Caki2 (cell line): Measurements from ENCODE around the gene SCFD2. TPM values are rescaled to one million over a fixed set of nuclear protein-coding genes. Genes with fewer than 3 reads are reported as not detected.
"Not testable (repeated sequence)": the region's sequence is repeated elsewhere in the genome, so short reads cannot be mapped to it uniquely, and the experiment has no call there.

ENCODE experiments used
- DNase-seq: peaks from one replicate; pipeline ENCODE4 v3.0.0-alpha.2; 2015; ENCODE audit warnings: low read depth
- in situ Hi-C: cut with HindIII; loops from 2 replicates; pipeline ENCODE4 v1.10.0; 2016; ENCODE audit warnings: low sequenced_read_pairs, low pct_unique_long_range_greater_than_20kb, mixed read lengths
- total RNA-seq: library from RNA; depleted of rRNA; stranded (reverse); fragments of >200 nt; shearing (Covaris generic); gene quantifications from 2 replicates; pipeline ENCODE4 v1.2.3, GENCODE V29; 2014; ENCODE audit warnings: low replicate concordance

Gene SCFD2
- total RNA-seq, 1 experiment from 2014 or later, result 19.0 TPM

DNA sequence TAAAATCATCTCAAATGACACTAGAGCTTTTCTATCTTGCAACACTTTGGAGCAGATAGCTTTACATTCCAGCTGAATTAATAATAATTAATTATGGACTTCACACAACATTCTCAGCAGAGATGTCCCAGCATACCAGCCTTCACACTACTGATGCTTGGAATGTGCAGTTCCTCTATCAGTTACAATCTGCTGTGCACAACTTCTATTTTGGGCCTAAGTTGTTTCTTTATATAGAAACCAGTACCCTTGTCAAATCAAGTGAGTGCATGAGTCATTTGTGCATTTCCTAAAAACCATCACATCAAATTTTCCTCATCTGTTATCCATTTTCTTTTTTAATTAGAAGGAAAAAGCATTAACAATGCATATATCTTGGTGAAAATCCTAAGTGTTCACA lies 512.5 kb downstream of the SCFD2 start:
- in situ Hi-C loops, result no loop called here
- DNase-seq, result no peak

DNA sequence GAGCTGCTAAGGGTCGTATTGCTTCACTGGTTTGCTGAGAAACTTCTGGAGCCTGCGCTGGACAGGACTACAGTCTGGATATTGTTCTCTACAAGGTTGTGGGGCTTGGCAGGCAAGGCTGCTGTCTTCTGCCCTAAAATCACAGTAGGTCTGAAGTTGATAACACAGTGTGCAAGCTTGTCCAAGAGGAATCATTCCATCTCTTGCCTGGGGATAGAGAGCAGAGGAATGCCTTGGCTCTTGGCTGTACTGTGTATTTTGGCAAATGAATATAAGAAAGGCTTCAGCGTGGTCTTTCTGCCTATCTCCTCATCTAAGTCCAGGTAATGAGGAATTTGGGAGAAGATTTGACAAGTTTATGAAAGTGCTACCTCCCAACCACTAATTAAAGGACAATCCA lies 513.1 kb downstream of the SCFD2 start:
- DNase-seq, result no peak
- in situ Hi-C loops, result no loop called here

DNA sequence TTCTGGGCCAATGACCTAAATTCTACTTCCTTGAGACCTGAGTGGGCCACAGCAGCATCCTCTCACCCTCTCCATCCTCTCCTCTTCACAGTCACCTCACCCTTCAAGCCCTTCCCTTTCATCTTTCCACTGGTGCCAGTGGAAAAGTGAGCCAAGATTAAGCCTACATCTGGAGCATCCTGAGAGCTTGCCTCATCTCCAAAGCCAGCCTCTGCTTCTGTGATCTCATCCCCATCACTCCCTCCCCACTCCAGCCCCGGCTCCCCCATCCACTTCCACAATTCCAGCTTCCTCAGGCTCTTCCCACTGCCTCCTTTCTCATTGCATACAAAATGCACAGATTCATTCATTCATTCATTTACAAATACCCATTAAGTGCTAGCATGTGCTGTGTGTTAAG lies 513.8 kb downstream of the SCFD2 start:
- in situ Hi-C loops, result no loop called here
- no peak for DNase-seq

DNA sequence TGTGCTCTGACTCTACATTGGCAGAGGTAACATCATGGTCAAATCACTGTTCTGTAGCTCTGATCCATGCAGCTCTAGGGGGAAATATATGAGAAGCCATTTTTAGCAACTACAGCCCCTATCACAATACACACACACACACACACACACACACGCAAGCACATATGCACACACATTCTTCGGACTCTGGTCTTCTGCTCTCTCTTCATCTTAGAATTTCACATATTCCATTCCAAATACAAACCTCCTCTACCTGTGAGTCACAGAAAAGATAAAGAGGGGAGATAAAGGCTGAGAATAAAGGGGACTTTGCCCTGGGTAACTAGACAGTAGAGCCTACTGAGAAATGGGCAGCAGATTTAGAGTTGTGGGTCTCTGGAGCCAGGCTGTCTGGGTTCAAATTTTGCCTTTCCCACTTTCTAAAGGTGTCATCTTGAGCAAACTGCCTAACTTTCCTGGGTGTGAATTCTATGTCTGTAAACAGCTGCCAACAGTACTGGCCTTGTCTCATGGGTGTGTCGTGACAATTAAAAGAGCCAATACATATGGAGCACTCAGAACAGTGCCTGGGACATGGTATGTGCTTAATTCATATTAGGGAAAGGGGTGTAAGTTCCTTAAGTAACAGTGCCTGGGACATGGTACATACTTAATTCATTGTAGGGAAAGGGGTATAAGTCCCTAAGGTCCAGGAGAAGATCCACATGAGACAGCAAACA lies 515.3 kb downstream of the SCFD2 start:
- DNase-seq, result no peak
- in situ Hi-C loops, result no loop called here

DNA sequence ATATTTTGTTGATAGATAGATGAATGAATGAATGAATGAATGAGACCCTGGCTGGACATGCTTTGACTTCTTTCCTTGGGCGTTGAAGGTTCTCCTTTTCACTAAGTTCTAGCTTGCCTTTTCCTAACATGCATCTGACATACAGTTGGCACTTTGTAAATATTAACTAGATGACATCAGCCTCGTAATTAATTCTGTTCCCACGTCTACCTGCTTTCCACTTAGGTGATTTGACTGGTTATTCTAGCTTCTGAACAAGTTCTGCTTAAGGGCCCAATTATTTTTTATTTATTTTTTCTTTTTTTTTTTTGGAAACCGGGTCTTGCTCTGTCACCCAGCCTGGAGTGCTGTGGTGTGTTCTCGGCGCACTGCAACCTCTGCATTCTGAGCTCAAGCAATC lies 517.6 kb downstream of the SCFD2 start:
- no peak for DNase-seq
- in situ Hi-C loops, result no loop called here

DNA sequence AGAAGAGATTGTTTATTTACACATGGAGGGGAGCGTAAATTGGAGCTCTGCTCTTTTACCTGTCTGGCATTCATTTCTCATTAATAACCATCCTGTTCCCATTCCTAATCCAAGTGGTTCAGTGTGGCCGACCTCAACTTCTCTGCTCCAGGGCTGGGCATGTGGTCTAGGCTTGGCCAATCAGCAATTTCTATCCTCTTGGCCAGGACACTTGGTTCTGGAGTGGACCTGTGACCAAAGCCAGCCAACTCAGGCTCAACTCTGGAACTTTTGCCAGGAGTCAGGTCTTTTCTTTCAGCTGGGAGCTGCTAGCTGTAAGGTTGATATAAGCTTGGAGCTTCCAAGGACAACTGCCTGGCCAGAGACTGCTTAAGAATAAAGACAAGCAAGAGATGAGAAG lies 519.4 kb downstream of the SCFD2 start:
- in situ Hi-C loops, result no loop called here
- no peak for DNase-seq

DNA sequence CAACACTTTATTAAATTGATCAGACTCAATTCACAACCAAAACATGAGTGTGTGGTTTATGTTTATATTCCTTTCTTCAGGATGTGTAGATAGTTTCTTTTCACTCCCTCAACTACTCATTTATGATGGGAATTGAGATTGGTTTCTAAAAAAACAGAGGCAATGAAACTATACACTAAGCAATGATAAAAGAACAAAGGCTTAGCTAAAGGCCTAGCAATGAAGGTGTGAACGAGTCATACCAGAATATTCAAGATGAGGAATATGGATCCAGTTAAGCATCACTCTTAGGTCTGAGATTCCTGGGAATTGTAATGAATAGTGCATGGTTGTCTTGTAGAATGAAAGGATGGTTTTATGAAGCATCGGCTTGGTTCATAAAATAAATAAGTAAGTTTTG lies 521.3 kb downstream of the SCFD2 start:
- in situ Hi-C loops, result no loop called here
- no peak for DNase-seq

DNA sequence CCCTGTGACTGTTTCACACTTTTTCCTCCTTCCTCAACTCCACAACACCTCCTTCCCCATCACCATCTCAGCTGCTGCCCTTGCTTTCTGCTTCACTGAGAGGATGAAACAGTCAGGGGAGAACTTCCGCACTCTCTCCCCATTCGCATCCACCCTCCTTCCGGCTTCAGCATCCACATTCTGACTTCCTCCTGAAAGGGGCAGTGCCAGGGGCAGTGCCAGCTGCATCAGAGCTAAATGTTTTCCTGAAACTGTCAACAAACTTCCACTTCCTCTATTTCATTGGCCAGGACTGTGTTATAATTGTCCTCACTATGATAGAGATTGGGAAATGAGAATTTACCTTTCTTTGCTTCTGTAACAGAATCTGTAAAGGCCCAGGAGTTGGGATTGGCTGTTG lies 521.9 kb downstream of the SCFD2 start:
- in situ Hi-C loops, result no loop called here

DNA sequence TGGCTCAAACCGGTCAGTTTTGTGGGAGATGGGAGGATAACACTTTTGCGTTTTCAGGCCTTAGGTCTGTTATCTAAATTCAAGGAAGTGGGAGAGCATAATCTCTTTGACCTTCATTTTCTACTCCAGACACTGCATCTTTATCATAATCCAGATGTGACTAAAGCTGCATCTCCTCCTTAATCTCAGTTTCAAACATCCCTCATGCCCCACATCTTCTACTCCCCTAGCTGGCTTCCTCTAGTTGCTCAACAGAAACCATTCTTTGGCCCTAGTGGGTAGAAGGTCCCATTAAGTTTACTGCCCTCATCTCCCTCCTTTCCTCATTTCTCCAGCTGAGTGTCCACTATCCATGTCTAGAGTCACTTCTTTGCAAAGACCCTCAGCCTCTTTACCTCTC lies 522.5 kb downstream of the SCFD2 start:
- DNase-seq, result no peak
- in situ Hi-C loops, result no loop called here

More for the DNA sequence above, 521.9 kb downstream of the SCFD2 start:
- DNase-seq, result no peak

DNA sequence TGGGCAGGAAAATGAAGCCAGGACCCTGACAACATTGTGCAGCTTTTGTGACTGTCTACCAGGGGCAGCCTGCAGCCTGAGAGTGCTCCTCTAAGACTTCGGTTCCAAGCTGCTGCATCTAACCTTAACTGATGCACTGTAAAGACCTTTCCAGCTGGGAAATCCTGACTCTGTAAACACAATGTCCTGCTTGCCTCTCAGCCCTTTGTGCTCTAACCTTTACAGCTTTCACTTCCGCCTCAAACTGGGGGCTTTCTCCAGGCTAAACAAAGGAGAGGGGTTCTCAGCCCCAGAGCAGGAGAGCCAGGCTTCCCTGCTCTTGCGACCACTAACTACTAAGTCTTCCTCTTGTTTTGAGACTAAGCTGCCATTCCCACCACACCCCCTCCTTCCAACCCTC lies 523.1 kb downstream of the SCFD2 start:
- in situ Hi-C loops, result no loop called here
- DNase-seq, result no peak

DNA sequence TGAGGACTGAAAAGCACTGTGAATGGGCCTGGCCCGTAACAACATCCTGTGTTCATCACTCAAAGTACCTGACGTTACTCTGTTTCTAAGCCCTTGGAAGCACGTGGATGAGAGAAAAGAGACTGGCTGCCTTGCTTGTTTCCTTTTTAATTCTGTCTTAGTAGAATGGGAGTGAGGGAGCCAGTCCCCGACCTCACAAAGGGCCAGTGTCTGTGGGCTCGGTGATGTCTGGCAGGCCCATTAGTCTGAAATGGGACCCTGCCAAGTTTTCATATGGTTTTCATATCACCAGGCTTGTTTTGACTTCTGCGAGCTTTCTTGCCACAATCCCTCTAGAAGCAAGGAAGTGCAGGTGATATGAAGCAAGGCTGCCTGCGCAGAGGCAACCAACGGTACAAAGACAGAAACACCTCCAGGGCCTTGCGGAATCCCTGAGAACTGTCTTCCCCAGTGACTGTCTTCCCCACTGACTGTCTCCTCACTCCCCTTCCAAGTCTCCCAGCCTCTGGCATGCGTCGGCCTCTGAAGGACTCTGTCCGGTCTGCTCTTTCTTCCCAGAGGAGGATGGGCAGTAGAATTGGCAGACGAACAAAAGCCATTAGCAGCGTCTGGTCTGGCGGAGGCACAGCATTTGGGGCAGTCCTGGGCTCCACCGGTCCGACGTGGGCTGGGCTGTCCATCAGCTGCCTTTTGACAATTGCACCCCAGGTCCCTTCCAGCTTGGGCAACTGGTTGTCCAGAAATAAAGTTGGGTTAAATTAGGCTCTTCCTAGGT lies 524.0 kb downstream of the SCFD2 start:
- in situ Hi-C loops, result no loop called here
- DNase-seq, result no peak

DNA sequence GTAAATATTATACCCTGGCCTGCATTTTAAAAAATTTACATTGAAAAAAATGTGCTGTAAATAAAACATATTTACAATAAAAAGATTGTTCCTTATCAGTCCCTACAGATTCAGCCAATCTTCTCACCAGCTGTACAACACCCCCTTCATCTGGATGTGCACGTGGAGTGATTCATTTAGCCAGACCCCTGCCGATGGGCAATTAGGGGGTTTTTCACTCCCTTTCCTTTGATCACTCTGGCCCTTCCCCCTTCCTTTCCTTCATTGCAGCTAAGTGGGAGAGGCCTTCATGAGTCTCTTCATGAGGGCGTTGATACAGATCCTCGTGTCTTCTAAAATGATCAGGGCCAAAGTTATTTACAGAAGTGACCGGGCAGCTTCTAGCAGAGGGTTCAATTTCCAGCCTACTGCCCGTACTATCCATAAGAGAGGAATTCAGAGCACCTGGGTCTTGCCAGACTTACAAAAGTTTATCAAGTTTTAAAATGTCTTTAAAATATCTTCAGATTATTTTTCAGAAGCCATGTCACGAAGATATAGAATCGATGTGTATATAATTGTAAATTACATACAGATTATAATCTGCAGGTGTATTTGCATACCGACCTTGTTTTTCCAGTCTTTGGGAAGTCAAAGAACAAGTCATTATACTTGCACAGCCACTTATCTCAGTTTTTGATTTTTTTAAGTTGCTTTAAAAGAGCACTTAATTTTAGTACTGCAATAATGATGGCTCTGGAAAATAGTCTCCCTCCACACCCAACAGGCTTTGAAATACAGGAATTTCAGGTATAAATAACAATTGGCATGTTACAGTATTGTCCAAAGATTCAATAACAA lies 525.1 kb downstream of the SCFD2 start:
- no peak for DNase-seq
- in situ Hi-C loops, result no loop called here

DNA sequence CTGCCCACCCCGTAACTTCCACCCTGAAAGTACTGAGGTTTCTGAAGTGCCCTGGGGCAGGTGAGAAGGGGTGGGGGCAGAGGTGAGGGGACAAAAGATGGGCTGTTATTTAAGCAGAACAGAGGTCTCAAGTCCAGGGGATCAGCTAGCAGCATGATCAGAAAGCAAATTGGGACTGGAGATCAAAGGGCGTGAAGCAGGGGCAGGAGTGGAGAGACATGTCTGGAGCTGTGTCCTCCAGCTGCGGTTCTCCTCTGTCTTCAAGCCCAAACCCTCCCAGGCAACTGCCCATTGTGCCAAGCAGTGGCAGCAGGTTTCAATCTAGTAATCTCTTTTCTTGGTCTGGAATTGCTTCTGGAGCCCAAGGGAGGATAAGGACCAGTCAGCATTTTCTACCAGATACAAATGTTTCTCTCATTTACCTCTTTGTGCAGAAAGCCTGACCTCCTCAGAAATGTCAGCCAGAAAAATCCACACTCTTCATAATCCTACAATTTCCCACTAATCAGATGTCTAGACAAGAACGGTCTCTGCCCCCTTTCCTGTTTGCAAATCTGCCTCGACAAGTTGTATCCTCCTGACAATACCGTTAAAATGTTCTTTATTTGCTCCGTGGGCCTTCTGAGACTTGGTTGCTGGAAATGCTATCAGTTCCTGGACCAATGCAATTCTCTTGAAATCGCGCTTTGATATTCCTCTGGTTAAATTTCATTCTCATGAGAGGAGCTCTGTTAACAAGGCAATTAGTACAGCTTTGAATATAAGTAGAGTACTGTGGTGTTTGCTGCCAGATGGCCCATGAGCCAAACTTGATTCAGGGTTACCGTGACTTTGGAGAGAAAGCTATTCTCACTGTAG lies 526.9 kb downstream of the SCFD2 start:
- in situ Hi-C loops, result no loop called here

DNA sequence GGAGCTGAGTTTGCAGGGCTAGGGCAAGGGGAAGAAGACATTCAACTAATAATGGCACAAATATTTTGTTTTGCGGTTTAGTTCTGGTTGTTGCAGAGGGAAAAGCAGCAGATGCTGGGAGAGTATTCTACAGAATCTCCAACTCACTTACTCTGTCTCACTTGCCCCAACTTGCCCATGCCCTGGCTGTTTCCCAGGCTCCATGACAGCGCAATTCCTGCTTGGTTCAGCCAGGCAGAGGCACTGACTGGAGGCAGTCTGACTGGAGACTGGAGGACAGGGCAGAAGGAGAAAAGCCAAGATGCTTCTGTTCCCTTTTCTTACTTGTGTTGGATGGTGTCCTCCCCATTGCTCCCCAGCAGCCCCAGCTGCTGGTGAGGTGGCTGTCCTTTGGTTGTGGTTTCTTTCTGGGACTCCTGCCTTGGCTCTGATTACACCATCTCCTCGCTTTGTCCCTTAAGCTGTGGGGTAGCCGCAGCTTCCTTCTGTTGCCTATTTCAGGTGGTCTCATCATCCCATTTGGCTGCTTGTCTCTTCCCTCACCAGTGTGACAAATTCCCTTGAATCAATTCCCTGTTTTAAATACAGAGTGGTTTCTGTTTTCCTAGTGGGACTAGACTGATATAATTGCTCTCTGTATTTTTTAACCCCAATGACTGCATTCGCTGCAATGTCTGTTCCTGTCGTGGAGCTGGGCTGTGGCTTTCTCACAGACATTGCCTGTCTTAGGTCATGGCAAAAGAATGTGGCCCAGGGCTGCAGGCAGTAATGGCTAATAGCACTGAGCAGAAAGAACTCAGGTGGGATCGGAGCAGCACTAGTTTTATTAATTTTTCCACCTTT lies 527.9 kb downstream of the SCFD2 start:
- DNase-seq, result peak; percentile 13
- in situ Hi-C loops, result no loop called here

More for the DNA sequence above, 526.9 kb downstream of the SCFD2 start:
- DNase-seq, result no peak

DNA sequence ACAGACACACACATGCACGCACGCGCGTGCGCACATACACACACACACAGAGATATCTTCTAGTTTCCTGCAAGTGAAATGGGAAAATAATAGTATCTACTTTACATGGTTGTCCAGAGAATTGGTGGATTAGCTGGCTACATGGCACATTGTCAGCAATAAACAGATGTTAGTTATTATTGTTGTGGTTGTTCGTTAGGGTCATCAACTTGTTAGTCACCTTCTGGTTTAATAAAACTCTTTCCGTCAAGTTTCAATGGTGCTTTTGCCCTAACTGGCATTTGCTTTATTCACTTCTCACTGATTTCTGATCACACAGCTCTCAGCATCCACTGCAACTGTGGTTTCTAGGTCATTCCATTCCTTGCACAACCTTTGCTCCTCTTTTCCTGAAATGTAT lies 529.2 kb downstream of the SCFD2 start:
- DNase-seq, result no peak
- in situ Hi-C loops, result no loop called here

DNA sequence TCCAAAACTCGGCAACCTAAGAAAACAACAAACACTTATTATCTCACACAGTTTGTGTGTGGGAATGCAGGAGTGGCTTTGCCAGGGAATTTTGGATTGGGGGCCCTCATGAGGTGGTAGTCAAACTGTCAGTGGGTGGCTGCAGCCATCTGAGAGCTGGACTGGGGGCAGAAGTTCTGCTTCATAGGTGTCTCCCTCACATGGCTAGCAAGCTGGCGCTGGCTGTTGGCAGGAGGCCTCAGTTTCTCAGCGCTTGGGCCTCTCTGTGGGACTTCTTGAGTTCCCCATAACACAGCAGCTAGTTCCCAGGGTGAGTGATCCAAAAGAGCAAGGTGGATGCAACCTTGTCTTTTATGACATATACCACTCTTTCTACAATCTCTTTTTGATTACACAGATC lies 529.7 kb downstream of the SCFD2 start:
- DNase-seq, result no peak
- in situ Hi-C loops, result no loop called here

DNA sequence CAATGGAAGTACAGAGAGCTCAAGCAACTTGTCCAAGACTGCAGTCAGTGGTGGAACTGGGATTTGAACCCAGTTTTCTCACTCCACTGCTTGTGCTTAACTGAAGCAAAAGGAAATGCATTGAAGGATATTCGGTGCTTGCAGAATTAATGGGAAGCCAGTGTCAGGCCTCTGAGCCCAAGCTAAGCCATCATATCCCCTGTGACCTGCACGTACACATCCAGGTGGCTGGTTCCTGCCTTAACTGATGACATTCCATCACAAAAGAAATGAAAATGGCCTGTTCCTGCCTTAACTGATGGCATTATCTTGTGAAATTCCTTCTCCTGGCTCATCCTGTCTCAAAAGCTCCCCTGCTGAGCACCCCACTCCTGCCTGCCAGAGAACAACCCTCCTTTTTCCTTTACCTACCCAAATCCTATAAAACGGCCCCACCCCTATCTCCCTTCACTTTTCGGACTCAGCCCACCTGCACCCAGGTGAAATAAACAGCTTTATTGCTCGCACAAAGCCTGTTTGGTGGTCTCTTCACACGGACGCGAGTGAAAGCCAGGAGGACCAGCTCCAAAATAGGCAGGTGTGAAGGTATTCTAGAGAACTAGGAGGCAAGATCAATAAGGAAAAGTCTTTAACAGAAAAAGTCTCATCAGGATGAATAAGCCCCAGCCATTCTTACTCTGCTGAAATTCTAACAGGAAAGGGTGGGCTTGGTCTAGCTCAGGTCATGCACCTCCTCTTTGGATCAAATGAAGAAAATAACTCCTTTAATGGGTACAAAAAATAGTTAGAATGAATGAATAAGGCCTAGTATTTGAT lies 531.0 kb downstream of the SCFD2 start:
- in situ Hi-C loops, result not testable (repeated sequence)

More for the DNA sequence above, 531.0 kb downstream of the SCFD2 start:
- not testable (repeated sequence) for DNase-seq
